GM23338 (cell line): ENCODE measurements around the gene SLC26A11. TPM values are rescaled to one million over a fixed set of nuclear protein-coding genes. Genes with fewer than 3 reads are reported as not detected.

Source experiments
- ATAC-seq: fragments of 200-7000 bp; cut with Tn5 transposase; 3 replicates; pipeline ENCODE4 v1.9.1; 2020
- DNase-seq: peaks from one replicate; pipeline ENCODE4 v3.0.0-alpha.2; 2015; ENCODE audit warnings: low spot score
- H2AFZ ChIP-seq: fragments of 200-600 bp; sonication (generic); 2 replicates; pipeline ENCODE4 v1.8.0; 2016; ENCODE audit warnings: antibody characterized with exemption, mild to moderate bottlenecking, moderate library complexity
- H3F3A ChIP-seq: fragments of 200-600 bp; sonication (generic); replicated peaks from 2 replicates; pipeline ENCODE4 v1.8.0; 2017; ENCODE audit warnings: antibody characterized with exemption, mixed run types, low read depth
- H3K27ac ChIP-seq: fragments of 200-600 bp; sonication (generic); 2 replicates; pipeline ENCODE4 v1.6.1; 2016; ENCODE audit warnings: low read depth
- H3K27me3 ChIP-seq: fragments of 200-600 bp; sonication (generic); 2 replicates; pipeline ENCODE4 v1.8.0; 2016; ENCODE audit warnings: mild to moderate bottlenecking, mixed run types, moderate library complexity; ENCODE audit not compliant: insufficient read depth
- H3K36me3 ChIP-seq: fragments of 200-600 bp; sonication (generic); 2 replicates; pipeline ENCODE4 v1.8.0; 2016; ENCODE audit warnings: mild to moderate bottlenecking; ENCODE audit not compliant: insufficient read depth
- H3K4me1 ChIP-seq: fragments of 200-600 bp; sonication (generic); 2 replicates; pipeline ENCODE4 v1.8.0; 2016; ENCODE audit warnings: mild to moderate bottlenecking, moderate library complexity; ENCODE audit not compliant: insufficient read depth
- H3K4me2 ChIP-seq: fragments of 200-600 bp; sonication (generic); 2 replicates; pipeline ENCODE4 v1.7.1; 2017; ENCODE audit warnings: mixed run types
- H3K4me3 ChIP-seq: fragments of 200-600 bp; sonication (generic); 2 replicates; pipeline ENCODE4 v1.6.1; 2016; ENCODE audit warnings: mixed run types
- H3K79me2 ChIP-seq: fragments of 200-600 bp; sonication (generic); replicated peaks from 2 replicates; pipeline ENCODE4 v1.8.0; 2017; ENCODE audit warnings: mild to moderate bottlenecking; ENCODE audit not compliant: insufficient read depth
- H3K9me2 ChIP-seq: fragments of 200-600 bp; sonication (generic); 2 replicates; pipeline ENCODE4 v1.8.0; 2017; ENCODE audit not compliant: insufficient read depth
- H4K20me1 ChIP-seq: fragments of 200-600 bp; sonication (generic); replicated peaks from 2 replicates; pipeline ENCODE4 v1.8.0; 2017; ENCODE audit warnings: mild to moderate bottlenecking; ENCODE audit not compliant: insufficient read depth
- H3K27ac Mint-ChIP-seq: 2 replicates; pipeline ENCODE4 v1.8.0; 2020; ENCODE audit warnings: inconsistent platforms, mild to moderate bottlenecking, moderate library complexity, mixed read lengths
- H3K27me3 Mint-ChIP-seq: 3 replicates; pipeline ENCODE4 v1.8.0; 2022; ENCODE audit warnings: low read depth, mild to moderate bottlenecking, moderate library complexity, mixed read lengths, inconsistent platforms; ENCODE audit not compliant: insufficient read depth, poor library complexity
- H3K36me3 Mint-ChIP-seq: 3 replicates; pipeline ENCODE4 v1.8.0; 2021; ENCODE audit warnings: low read depth, mild to moderate bottlenecking, inconsistent platforms, moderate library complexity, mixed read lengths
- H3K4me1 Mint-ChIP-seq: 3 replicates; pipeline ENCODE4 v1.8.0; 2020; ENCODE audit warnings: mild to moderate bottlenecking, inconsistent platforms, mixed read lengths
- H3K4me3 Mint-ChIP-seq: 3 replicates; pipeline ENCODE4 v1.8.0; 2021; ENCODE audit warnings: moderate library complexity, mild to moderate bottlenecking, inconsistent platforms, mixed read lengths
- H3K9me3 Mint-ChIP-seq: 3 replicates; pipeline ENCODE4 v1.8.0; 2020; ENCODE audit warnings: moderate library complexity, mild to moderate bottlenecking, inconsistent platforms, mixed read lengths
- CREB1 ChIP-seq: fragments of 250-450 bp; sonication (Bioruptor Pico); IDR thresholded peaks from 2 replicates; pipeline ENCODE4 v1.5.0; 2020; ENCODE audit warnings: low read depth, mild to moderate bottlenecking, moderate library complexity
- EZH2 ChIP-seq: fragments of 200-600 bp; sonication (generic); IDR thresholded peaks from one replicate; pipeline ENCODE4 v1.8.0; 2017; ENCODE audit warnings: antibody characterized with exemption, mild to moderate bottlenecking, low read depth; ENCODE audit not compliant: unreplicated experiment
- EZH2phosphoT487 ChIP-seq: fragments of 200-600 bp; sonication (generic); IDR thresholded peaks from one replicate; pipeline ENCODE4 v1.8.1; 2018; ENCODE audit warnings: antibody characterized with exemption; ENCODE audit not compliant: unreplicated experiment
- POLR2AphosphoS5 ChIP-seq: IDR thresholded peaks from 2 replicates; pipeline ENCODE4 v1.6.1; 2016; ENCODE audit warnings: antibody characterized with exemption, low read depth
- STAT1 ChIP-seq: IDR thresholded peaks from one replicate; pipeline ENCODE4 v1.6.1; 2016; ENCODE audit warnings: antibody characterized with exemption; ENCODE audit not compliant: unreplicated experiment
- ZNF331 ChIP-seq: fragments of 250-450 bp; sonication (Bioruptor Pico); IDR thresholded peaks from 2 replicates; pipeline ENCODE4 v1.5.0; 2020; ENCODE audit warnings: low read depth, mild to moderate bottlenecking, moderate library complexity
- polyA plus RNA-seq: library from polyadenylated mRNA; unstranded; fragments of >200 nt; fragmentation: Nextera tagmentation; extraction: Ambion mirVana; gene quantifications from 2 replicates; pipeline ENCODE4 v1.2.1, GENCODE V29; 2016
- total RNA-seq: library from RNA; depleted of rRNA; stranded (reverse); fragments of >200 nt; shearing (Covaris generic); gene quantifications from 2 replicates; pipeline ENCODE4 v1.2.3, GENCODE V29; 2014
- TF ChIP-seq, protein P1 (sequence below), 2 experiments: fragments of 200-600 bp in 1 of 2; sonication (generic) in 1 of 2; conservative IDR thresholded peaks; 2 replicates each; pipeline versions ENCODE4 v1.5.1 to v1.6.1; 2016 to 2017; ENCODE audit warnings: antibody characterized with exemption in 2 of 2, low read depth in 2 of 2, mild to moderate bottlenecking in 2 of 2, moderate library complexity in 1 of 2
- TF ChIP-seq, protein P2 (sequence below): IDR thresholded peaks from one replicate; pipeline ENCODE4 v1.6.1; 2018; ENCODE audit warnings: antibody characterized with exemption; ENCODE audit not compliant: unreplicated experiment
- TF ChIP-seq, protein P3 (sequence below): fragments of 250-450 bp; sonication (Bioruptor Pico); IDR thresholded peaks from 2 replicates; pipeline ENCODE4 v1.5.0; 2020; ENCODE audit warnings: mild to moderate bottlenecking, moderate library complexity

The SLC26A11 gene
- total and polyA plus RNA-seq, 2 experiments from 2014 or later: 10.9 to 23.0 TPM

DNA sequence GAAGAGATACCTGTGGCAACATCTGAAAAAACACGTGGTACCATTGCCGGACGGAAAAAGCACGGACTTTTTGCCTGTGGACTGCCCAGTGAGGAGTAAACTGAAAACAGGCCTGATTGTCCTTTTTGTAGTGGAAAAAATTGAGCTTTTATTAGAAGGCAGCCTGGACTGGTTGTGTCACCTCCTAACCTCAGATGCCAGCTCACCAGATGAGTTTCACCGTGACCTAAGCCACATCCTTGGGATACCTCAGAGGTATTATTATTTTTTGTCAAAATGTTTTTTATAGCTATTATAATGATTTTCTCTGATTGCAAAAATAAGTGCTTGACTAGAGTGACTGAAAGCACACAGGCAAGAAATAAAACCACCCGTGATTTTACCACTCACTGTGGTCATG is 75.3 kb downstream of the SLC26A11 start:
- TF ChIP-seq, protein P1, sequence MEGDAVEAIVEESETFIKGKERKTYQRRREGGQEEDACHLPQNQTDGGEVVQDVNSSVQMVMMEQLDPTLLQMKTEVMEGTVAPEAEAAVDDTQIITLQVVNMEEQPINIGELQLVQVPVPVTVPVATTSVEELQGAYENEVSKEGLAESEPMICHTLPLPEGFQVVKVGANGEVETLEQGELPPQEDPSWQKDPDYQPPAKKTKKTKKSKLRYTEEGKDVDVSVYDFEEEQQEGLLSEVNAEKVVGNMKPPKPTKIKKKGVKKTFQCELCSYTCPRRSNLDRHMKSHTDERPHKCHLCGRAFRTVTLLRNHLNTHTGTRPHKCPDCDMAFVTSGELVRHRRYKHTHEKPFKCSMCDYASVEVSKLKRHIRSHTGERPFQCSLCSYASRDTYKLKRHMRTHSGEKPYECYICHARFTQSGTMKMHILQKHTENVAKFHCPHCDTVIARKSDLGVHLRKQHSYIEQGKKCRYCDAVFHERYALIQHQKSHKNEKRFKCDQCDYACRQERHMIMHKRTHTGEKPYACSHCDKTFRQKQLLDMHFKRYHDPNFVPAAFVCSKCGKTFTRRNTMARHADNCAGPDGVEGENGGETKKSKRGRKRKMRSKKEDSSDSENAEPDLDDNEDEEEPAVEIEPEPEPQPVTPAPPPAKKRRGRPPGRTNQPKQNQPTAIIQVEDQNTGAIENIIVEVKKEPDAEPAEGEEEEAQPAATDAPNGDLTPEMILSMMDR (conservative IDR thresholded peaks at IDR 0.05; ENCODE audit: low read depth in 2 of 2): no peak
- TF ChIP-seq CREB1 (CRISPR knock-in tag) (no peak), EZH2phosphoT487 (no peak), STAT1 (no peak)
- TF ChIP-seq, protein P2, sequence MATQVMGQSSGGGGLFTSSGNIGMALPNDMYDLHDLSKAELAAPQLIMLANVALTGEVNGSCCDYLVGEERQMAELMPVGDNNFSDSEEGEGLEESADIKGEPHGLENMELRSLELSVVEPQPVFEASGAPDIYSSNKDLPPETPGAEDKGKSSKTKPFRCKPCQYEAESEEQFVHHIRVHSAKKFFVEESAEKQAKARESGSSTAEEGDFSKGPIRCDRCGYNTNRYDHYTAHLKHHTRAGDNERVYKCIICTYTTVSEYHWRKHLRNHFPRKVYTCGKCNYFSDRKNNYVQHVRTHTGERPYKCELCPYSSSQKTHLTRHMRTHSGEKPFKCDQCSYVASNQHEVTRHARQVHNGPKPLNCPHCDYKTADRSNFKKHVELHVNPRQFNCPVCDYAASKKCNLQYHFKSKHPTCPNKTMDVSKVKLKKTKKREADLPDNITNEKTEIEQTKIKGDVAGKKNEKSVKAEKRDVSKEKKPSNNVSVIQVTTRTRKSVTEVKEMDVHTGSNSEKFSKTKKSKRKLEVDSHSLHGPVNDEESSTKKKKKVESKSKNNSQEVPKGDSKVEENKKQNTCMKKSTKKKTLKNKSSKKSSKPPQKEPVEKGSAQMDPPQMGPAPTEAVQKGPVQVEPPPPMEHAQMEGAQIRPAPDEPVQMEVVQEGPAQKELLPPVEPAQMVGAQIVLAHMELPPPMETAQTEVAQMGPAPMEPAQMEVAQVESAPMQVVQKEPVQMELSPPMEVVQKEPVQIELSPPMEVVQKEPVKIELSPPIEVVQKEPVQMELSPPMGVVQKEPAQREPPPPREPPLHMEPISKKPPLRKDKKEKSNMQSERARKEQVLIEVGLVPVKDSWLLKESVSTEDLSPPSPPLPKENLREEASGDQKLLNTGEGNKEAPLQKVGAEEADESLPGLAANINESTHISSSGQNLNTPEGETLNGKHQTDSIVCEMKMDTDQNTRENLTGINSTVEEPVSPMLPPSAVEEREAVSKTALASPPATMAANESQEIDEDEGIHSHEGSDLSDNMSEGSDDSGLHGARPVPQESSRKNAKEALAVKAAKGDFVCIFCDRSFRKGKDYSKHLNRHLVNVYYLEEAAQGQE: no peak
- Histone ChIP-seq H3K27ac (no peak overlapping the region), H3K4me2 (no peak overlapping the region), H4K20me1 (no peaks in the 10 kb centered on the region; the same call in 1 of the 2 replicates), H3K36me3 (peaks cover 34% of the 10 kb centered on the region), H3K4me1 (no peaks in the 10 kb centered on the region), H3F3A (no peaks in the 10 kb centered on the region), H2AFZ (no peak overlapping the region), H3K4me3 (no peak overlapping the region), H3K27me3 (no peaks in the 10 kb centered on the region), H3K79me2 (no peaks in the 10 kb centered on the region), H3K9me2 (no peaks in the 10 kb centered on the region)
- Mint-ChIP-seq H3K36me3 (peaks cover 73% of the 10 kb centered on the region), H3K4me1 (no peaks in the 10 kb centered on the region), H3K4me3 (no peak overlapping the region), H3K9me3 (peaks cover 3% of the 10 kb centered on the region; the same call in 2 of the 3 replicates), H3K27ac (no peak overlapping the region), H3K27me3 (peaks cover 8% of the 10 kb centered on the region)
- ATAC-seq (no peak), DNase-seq (no peak)

DNA sequence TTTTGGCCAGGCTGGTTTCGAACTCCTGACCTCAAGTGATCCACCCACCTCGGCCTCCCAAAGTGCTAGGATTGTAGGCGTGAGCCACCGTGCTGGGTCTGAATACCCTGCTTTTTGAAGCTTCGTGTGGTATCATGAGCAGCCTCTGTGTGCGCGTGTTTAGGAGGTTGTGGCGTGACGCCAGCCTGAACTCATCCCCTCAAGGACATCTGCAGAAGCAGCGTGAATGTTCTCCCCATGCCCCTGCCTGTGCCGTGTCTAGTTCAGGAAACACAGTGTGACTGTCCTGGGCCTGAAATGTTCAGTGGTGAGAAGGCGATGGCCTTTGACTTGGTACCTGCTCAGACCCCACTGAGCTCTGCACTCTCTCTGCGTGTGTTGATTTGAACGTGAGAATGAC is 76.0 kb downstream of the SLC26A11 start:
- Histone ChIP-seq H3K4me1 (no peaks in the 10 kb centered on the region), H3K27me3 (no peaks in the 10 kb centered on the region), H3K27ac (no peak overlapping the region), H4K20me1 (no peaks in the 10 kb centered on the region; the same call in 1 of the 2 replicates), H3K9me2 (no peaks in the 10 kb centered on the region), H2AFZ (no peak overlapping the region), H3F3A (no peaks in the 10 kb centered on the region), H3K79me2 (no peaks in the 10 kb centered on the region), H3K4me2 (no peak overlapping the region), H3K36me3 (peaks cover 35% of the 10 kb centered on the region), H3K4me3 (no peak overlapping the region)
- H3K36me3 Mint-ChIP-seq: peaks cover 75% of the 10 kb centered on the region
- no peak for DNase-seq
- H3K9me3 Mint-ChIP-seq: peaks cover 3% of the 10 kb centered on the region; the same call in 2 of the 3 replicates
- H3K27me3 Mint-ChIP-seq: peaks cover 8% of the 10 kb centered on the region
- H3K4me1 Mint-ChIP-seq: no peaks in the 10 kb centered on the region
- ATAC-seq: no peak
- no peak overlapping the region for H3K4me3 Mint-ChIP-seq
- H3K27ac Mint-ChIP-seq: no peak overlapping the region
- TF ChIP-seq EZH2 (no peak), ZNF331 (CRISPR knock-in tag) (no peak), POLR2AphosphoS5 (no peak), STAT1 (no peak)
- TF ChIP-seq, protein P3, sequence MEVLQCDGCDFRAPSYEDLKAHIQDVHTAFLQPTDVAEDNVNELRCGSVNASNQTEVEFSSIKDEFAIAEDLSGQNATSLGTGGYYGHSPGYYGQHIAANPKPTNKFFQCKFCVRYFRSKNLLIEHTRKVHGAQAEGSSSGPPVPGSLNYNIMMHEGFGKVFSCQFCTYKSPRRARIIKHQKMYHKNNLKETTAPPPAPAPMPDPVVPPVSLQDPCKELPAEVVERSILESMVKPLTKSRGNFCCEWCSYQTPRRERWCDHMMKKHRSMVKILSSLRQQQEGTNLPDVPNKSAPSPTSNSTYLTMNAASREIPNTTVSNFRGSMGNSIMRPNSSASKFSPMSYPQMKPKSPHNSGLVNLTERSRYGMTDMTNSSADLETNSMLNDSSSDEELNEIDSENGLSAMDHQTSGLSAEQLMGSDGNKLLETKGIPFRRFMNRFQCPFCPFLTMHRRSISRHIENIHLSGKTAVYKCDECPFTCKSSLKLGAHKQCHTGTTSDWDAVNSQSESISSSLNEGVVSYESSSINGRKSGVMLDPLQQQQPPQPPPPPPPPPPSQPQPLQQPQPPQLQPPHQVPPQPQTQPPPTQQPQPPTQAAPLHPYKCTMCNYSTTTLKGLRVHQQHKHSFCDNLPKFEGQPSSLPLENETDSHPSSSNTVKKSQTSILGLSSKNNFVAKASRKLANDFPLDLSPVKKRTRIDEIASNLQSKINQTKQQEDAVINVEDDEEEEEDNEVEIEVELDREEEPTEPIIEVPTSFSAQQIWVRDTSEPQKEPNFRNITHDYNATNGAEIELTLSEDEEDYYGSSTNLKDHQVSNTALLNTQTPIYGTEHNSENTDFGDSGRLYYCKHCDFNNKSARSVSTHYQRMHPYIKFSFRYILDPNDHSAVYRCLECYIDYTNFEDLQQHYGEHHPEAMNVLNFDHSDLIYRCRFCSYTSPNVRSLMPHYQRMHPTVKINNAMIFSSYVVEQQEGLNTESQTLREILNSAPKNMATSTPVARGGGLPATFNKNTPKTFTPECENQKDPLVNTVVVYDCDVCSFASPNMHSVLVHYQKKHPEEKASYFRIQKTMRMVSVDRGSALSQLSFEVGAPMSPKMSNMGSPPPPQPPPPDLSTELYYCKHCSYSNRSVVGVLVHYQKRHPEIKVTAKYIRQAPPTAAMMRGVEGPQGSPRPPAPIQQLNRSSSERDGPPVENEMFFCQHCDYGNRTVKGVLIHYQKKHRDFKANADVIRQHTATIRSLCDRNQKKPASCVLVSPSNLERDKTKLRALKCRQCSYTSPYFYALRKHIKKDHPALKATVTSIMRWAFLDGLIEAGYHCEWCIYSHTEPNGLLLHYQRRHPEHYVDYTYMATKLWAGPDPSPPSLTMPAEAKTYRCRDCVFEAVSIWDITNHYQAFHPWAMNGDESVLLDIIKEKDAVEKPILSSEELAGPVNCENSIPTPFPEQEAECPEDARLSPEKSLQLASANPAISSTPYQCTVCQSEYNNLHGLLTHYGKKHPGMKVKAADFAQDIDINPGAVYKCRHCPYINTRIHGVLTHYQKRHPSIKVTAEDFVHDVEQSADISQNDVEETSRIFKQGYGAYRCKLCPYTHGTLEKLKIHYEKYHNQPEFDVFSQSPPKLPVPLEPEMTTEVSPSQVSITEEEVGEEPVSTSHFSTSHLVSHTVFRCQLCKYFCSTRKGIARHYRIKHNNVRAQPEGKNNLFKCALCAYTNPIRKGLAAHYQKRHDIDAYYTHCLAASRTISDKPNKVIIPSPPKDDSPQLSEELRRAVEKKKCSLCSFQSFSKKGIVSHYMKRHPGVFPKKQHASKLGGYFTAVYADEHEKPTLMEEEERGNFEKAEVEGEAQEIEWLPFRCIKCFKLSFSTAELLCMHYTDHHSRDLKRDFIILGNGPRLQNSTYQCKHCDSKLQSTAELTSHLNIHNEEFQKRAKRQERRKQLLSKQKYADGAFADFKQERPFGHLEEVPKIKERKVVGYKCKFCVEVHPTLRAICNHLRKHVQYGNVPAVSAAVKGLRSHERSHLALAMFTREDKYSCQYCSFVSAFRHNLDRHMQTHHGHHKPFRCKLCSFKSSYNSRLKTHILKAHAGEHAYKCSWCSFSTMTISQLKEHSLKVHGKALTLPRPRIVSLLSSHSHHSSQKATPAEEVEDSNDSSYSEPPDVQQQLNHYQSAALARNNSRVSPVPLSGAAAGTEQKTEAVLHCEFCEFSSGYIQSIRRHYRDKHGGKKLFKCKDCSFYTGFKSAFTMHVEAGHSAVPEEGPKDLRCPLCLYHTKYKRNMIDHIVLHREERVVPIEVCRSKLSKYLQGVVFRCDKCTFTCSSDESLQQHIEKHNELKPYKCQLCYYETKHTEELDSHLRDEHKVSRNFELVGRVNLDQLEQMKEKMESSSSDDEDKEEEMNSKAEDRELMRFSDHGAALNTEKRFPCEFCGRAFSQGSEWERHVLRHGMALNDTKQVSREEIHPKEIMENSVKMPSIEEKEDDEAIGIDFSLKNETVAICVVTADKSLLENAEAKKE (CRISPR knock-in tag): no peak
